A673 (cell line): ENCODE data around the gene MFSD2B.

Experiments used
- CTCF ChIP-seq: fragments of 300-800, 200-600 bp; sonication (generic); conservative IDR thresholded peaks from 2 replicates; pipeline ENCODE4 v1.5.1; 2017; ENCODE audit warnings: low read depth, mild to moderate bottlenecking, antibody characterized with exemption, low read length, moderate library complexity, mixed read lengths
- EZH2 ChIP-seq: fragments of 200-600 bp; sonication (generic); IDR thresholded peaks from 2 replicates; pipeline ENCODE4 v1.6.1; 2017; ENCODE audit warnings: borderline replicate concordance, low read depth, mild to moderate bottlenecking, mixed read lengths, antibody characterized with exemption, low read length; ENCODE audit not compliant: poor library complexity, severe bottlenecking

- TF ChIP-seq CTCF (no peak), EZH2 (no peak)
These were observed 62.4 kb downstream of the MFSD2B start for GRCh38 chr2:24072259-24072658.
